ENCODE results near the gene MTHFD1L. TPM values are rescaled to one million over a fixed set of nuclear protein-coding genes. Genes with fewer than 3 reads are reported as not detected.

Gene MTHFD1L
- total and polyA plus RNA-seq, 2 donors (not counting 3 experiments of a cell fraction or from before 2014, with no cell fraction given): 40.2 to 120 TPM

GRCh38 chr6:150999107-150999506 lies 133.6 kb downstream of the MTHFD1L start:
- no peak overlapping the region for H3K9ac ChIP-seq (replicated peaks; ENCODE audit: extremely low read depth, insufficient read depth, low read length)
- dilution Hi-C loops (cut with MboI; ENCODE audit: extremely low pct_ligation_motif_present, low sequenced_read_pairs): no loop called here
- no peak overlapping the region for H3K4me3 ChIP-seq (replicated peaks in 1 of 3; ENCODE audit: insufficient read depth in 1 of 3, low read depth in 1 of 3, low read length in 3 of 3)
- ChIA-PET CTCF (interaction anchor here (1.2 kb wide), 1 partner anchor 15 kb away, joined by 7 read pairs; no protein-coding TSS in a partner anchor), POLR2A (no interaction called here)
- H3K79me2 ChIP-seq (ENCODE audit: control insufficient read depth, insufficient read depth, low read length): no peaks in the 10 kb centered on the region
- DNase-seq (ENCODE audit: low read depth, low spot score) (no peak), FAIRE-seq (no peak)
- no peak overlapping the region for H3K4me2 ChIP-seq (ENCODE audit: insufficient read depth, low read length)
- no peak overlapping the region for H2AFZ ChIP-seq (ENCODE audit: low read depth, low read length)
- no peaks in the 10 kb centered on the region for H3K9me1 ChIP-seq (replicated peaks; ENCODE audit: control insufficient read depth, extremely low read depth, insufficient read depth, low read length)
- H3K4me1 ChIP-seq (ENCODE audit: control insufficient read depth, extremely low read depth, insufficient read depth, low read length): peaks cover 15% of the 10 kb centered on the region
- BruUV-seq (replicated peaks): no TSS peak
- H3K27me3 ChIP-seq (ENCODE audit: control insufficient read depth in 2 of 2, insufficient read depth in 2 of 2, low read length in 2 of 2): no peaks in the 10 kb centered on the region
- no peak for TF ChIP-seq POLR2A (IDR thresholded peaks at IDR 0.05; ENCODE audit: low read depth, low read length)
- no peak for TF ChIP-seq MYC (IDR thresholded peaks at IDR 0.05; ENCODE audit: low read depth, low read length)
- intact Hi-C loops (cut with micrococcal nuclease): no loop called here
- no peaks in the 10 kb centered on the region for H4K20me1 ChIP-seq (replicated peaks; ENCODE audit: control insufficient read depth, extremely low read depth, insufficient read depth, low read length)
- peaks cover 0 to 2% of the 10 kb centered on the region in 2 experiments for H3K36me3 ChIP-seq (ENCODE audit: control insufficient read depth in 2 of 2, extremely low read depth in 1 of 2, insufficient read depth in 2 of 2, low read length in 2 of 2)
- H3K9me3 ChIP-seq (replicated peaks; ENCODE audit: control insufficient read depth, insufficient read depth, low read length): no peaks in the 10 kb centered on the region
- H3K27ac ChIP-seq (ENCODE audit: insufficient read depth, low read depth, low read length): no peak overlapping the region

GRCh38 chr6:150999576-150999975 lies 134.1 kb downstream of the MTHFD1L start:
- BruUV-seq (replicated peaks): no TSS peak
- dilution Hi-C loops (cut with MboI; ENCODE audit: extremely low pct_ligation_motif_present, low sequenced_read_pairs): no loop called here

More at GRCh38 chr6:150999576-150999975, 134.1 kb downstream of the MTHFD1L start:
- no peaks in the 10 kb centered on the region for H3K36me3 ChIP-seq (ENCODE audit: control insufficient read depth in 2 of 2, extremely low read depth in 1 of 2, insufficient read depth in 2 of 2, low read length in 2 of 2)
- intact Hi-C loops (cut with micrococcal nuclease): no loop called here
- no peaks in the 10 kb centered on the region for H4K20me1 ChIP-seq (replicated peaks; ENCODE audit: control insufficient read depth, extremely low read depth, insufficient read depth, low read length)
- no peak for TF ChIP-seq POLR2A (IDR thresholded peaks at IDR 0.05; ENCODE audit: low read depth, low read length)
- no peak for TF ChIP-seq FOS (IDR thresholded peaks at IDR 0.05; ENCODE audit: borderline replicate concordance, insufficient read depth, low read length)
- TF ChIP-seq JUN (IDR thresholded peaks at IDR 0.05; ENCODE audit: borderline replicate concordance, insufficient read depth, insufficient read length, low read depth): no peak
- TF ChIP-seq MAX (IDR thresholded peaks at IDR 0.05; ENCODE audit: insufficient read depth, insufficient read length): no peak
- TF ChIP-seq CTCF (IDR thresholded peaks at IDR 0.05; ENCODE audit: extremely low read depth in 1 of 2, insufficient read depth in 1 of 2, low read depth in 1 of 2, low read length in 2 of 2): no peak
- no peak for TF ChIP-seq POLR2AphosphoS5 (IDR thresholded peaks at IDR 0.05; ENCODE audit: insufficient read depth, low read depth, low read length)
- TF ChIP-seq GATA2 (IDR thresholded peaks at IDR 0.05; ENCODE audit: insufficient read depth, insufficient read length, low read depth, low read length): no peak
- TF ChIP-seq EZH2 (IDR thresholded peaks at IDR 0.05; ENCODE audit: borderline replicate concordance, low read depth, low read length, severe bottlenecking): no peak
- TF ChIP-seq MYC (IDR thresholded peaks at IDR 0.05; ENCODE audit: low read depth, low read length): no peak
- H3K27ac ChIP-seq (ENCODE audit: insufficient read depth, low read depth, low read length): no peak overlapping the region
- CTCF ChIA-PET: interaction anchor here (1.2 kb wide), 1 partner anchor 15 kb away, joined by 7 read pairs; no protein-coding TSS in a partner anchor
- no peak for FAIRE-seq
- H3K9me3 ChIP-seq (replicated peaks; ENCODE audit: control insufficient read depth, insufficient read depth, low read length): no peaks in the 10 kb centered on the region
- H3K79me2 ChIP-seq (ENCODE audit: control insufficient read depth, insufficient read depth, low read length): no peaks in the 10 kb centered on the region
- peaks cover 18% of the 10 kb centered on the region for H3K4me1 ChIP-seq (ENCODE audit: control insufficient read depth, extremely low read depth, insufficient read depth, low read length)
- no peak for DNase-seq (ENCODE audit: low read depth, low spot score)
- H3K27me3 ChIP-seq (ENCODE audit: control insufficient read depth in 2 of 2, insufficient read depth in 2 of 2, low read length in 2 of 2): no peaks in the 10 kb centered on the region
- POLR2A ChIA-PET: interaction anchor here (0.7 kb wide), 1 partner anchor 327 kb away, joined by 3 read pairs; no protein-coding TSS in a partner anchor
- H3K4me3 ChIP-seq (replicated peaks in 1 of 3; ENCODE audit: insufficient read depth in 1 of 3, low read depth in 1 of 3, low read length in 3 of 3): no peak overlapping the region
- no peaks in the 10 kb centered on the region for H3K9me1 ChIP-seq (replicated peaks; ENCODE audit: control insufficient read depth, extremely low read depth, insufficient read depth, low read length)
- H2AFZ ChIP-seq (ENCODE audit: low read depth, low read length): no peak overlapping the region
- H3K4me2 ChIP-seq (ENCODE audit: insufficient read depth, low read length): no peak overlapping the region
- H3K9ac ChIP-seq (replicated peaks; ENCODE audit: extremely low read depth, insufficient read depth, low read length): no peak overlapping the region
